Renal cortical epithelial cell (primary cell): Measurements from ENCODE around the gene OR11H12. TPM values are rescaled to one million over a fixed set of nuclear protein-coding genes. Genes with fewer than 3 reads are reported as not detected.
"Not testable (repeated sequence)": the region's sequence is repeated elsewhere in the genome, so short reads cannot be mapped to it uniquely, and the experiment has no call there.

ENCODE experiments used
- DNase-seq: peaks from one replicate; pipeline ENCODE4 v3.0.0-alpha.2; 2011; ENCODE audit warnings: low read depth
- total RNA-seq: library from RNA; depleted of rRNA; stranded (reverse); fragments of >200 nt; gene quantifications from 2 replicates; pipeline ENCODE4 v1.2.3, GENCODE V29; 2014

Gene OR11H12, protein sequence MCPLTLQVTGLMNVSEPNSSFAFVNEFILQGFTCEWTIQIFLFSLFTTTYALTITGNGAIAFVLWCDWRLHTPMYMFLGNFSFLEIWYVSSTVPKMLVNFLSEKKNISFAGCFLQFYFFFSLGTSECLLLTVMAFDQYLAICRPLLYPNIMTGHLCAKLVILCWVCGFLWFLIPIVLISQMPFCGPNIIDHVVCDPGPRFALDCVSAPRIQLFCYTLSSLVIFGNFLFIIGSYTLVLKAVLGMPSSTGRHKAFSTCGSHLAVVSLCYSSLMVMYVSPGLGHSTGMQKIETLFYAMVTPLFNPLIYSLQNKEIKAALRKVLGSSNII
- total RNA-seq = not detected in 2 replicates

DNA sequence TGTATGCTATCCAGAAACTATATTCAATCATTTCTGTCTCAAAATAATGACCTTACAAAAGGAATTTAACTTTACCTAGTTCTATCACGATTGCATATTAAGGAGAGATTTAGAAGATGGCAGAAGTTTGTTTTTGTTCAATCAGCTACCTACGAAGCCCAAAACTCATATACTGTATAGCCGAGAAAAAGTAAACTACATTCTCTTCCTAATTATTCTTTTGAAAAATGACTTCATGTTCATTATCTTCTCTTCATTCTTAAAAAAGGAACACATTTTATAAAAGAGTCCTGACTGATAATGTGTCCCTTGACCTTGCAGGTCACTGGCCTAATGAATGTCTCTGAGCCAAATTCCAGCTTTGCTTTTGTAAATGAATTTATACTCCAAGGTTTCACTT, at the start of gene OR11H12:
Gene OR11H12, plus strand, starts transcription at position 301 of the 400 bp plus-strand sequence. Its CDS starts 0 bp downstream, at position 301.
- not testable (repeated sequence) for DNase-seq

DNA sequence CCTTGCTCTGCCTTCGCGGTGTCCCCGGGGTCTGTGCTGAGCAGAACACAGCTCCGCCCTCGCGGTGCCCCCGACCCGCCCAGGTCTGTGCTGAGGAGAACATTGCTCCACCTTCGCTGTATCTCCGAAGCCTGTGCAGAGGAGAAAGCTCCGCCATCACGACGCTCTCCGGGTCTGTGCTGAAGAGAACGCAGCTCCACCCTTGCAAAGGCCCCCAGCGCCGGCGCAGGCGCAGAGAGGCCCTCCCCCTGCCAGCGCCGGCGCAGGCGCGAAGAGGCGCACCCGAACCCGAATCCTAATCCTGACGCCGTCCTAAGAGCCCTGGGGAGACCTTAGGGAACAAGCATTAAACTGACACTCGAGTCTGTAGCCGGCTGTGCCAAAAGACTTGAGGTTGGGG, 18.0 kb upstream of the OR11H12 start:
- DNase-seq = not testable (repeated sequence)

DNA sequence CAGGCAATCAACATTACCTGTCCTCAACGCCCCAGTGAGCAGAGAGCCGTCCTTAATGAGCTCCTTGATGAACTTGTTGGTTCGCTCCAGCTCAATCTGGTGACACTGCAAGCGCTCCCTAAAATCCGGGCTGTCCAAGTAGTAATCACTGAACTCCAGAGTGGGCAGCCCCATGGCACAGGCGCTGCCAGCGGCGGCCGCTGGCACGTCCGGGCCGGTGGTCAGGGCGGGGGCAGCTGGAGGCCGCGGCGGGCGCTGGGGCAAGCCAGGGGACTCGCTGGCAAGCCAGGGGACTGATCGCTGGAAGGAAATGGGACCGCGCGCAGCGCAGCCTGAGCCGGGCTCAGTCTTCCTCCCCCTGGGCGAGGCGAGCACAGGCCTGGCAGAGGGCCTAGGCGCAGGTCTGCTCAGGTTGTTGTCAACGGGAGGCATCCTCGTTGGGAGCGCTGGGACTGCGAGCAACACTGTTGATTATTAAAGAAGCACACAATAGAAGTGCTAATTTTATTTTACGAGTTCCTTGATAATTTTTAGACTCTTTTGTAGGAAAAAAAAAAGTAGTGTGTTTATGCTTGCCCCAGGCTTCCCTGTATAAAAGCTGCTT, 25.8 kb downstream of the OR11H12 start:
- DNase-seq = not testable (repeated sequence)

DNA sequence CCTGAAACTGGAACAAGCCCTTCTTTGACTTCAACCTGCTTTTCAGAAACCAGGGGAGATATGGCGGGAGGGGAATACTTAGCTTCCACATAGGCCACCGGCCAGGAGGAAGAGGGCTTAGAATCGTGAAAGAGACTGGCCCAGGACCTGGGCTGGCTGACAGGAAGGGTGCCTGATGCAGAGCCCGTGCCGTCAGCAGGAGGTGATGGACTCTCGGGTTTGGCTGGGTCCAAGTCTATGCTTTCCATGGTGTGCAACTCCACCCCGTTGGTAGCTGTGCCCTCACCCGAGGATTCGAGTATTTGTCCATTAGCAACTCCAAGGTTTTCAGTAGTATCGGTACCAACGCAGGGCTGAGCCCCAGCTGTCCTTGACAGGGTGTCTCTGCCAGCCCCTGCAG, 35.1 kb downstream of the OR11H12 start:
- DNase-seq = not testable (repeated sequence)

DNA sequence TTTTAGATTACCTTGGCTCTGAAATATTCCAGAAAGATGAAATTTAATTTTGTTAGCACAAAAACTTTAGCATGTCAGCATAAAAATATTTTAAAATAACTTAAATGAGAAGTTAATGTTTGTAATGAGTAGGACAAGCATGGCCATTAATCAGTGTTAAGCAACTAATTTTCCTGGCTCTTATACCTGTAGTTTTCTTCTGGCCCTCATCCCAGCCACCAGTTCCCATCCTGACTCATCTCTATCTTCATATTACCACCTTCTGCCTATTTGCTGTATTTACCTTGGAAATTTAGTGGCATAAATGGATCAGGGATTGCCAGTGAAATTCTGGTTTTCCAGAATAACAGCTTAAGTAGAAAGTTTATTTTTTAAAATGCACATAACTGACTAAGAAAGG, 37.1 kb downstream of the OR11H12 start:
- DNase-seq = not testable (repeated sequence)

DNA sequence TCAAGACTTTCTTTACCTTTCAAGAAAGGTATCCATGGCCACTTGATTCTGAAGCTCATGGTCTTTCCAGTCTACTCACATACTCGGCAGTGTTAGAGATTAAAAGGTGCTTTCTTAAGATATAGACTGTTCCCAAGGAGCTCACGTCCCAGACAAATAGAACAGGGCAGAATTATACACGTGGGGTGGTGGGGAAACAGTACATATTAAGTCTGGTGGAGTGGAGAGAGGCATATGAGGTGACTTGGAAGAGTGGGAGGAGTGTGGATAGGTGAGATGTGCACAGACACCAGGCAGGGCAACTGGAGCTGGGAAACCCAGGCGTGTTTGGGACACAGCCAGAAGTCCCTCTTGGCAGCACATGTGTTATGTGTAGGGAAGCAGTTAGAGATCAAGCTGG, 37.9 kb downstream of the OR11H12 start:
- DNase-seq = not testable (repeated sequence)

DNA sequence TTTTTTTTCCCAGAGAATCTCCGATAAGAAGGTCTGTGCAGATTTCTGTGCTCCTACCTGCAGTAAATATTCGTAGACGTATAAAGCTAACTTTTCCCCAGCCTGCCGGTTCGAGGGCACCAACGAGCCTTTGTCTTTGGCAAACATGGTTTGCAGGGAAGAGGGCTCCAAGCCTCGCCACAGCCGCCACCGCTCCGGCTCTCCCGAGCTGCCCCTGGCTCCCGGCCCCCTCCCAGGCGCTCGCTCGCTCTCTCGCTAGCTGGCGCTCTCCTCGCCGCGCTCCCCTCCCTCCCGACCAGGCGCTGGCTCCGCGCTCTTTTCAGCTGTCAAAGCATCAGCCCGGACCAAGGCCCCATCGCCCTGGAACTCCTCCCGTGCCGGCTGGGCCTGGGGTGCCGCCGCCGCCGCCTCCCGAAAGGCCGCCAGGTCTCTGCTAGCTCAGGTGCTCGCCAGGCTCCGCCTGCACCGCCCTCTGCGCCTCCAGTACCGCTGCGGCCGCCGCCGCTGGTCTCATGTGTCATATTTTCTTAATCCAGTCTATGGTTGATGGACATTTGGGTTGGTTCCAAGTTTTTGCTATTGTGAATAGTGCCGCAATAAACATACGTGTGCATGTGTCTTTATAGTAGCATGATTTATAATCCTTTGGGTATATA, 45.3 kb downstream of the OR11H12 start:
- not testable (repeated sequence) for DNase-seq
